HUES48 (cell line): ENCODE measurements around the gene VAMP1.
"Not testable (repeated sequence)": the region's sequence is repeated elsewhere in the genome, so short reads cannot be mapped to it uniquely, and the experiment has no call there.

Experiments
- H3K27ac ChIP-seq: one replicate; pipeline ENCODE4 v1.7.0; 2013; ENCODE audit warnings: low read depth, low read length, inconsistent platforms
- H3K27me3 ChIP-seq: 2 replicates; pipeline ENCODE4 v1.6.1; 2013; ENCODE audit warnings: mild to moderate bottlenecking, low read length; ENCODE audit not compliant: control insufficient read depth, insufficient read depth
- H3K36me3 ChIP-seq: 2 replicates; pipeline ENCODE4 v1.6.1; 2013; ENCODE audit warnings: low read length; ENCODE audit not compliant: control insufficient read depth, insufficient read depth
- H3K4me1 ChIP-seq: 2 replicates; pipeline ENCODE4 v1.6.1; 2013; ENCODE audit warnings: mild to moderate bottlenecking, low read length; ENCODE audit not compliant: control insufficient read depth, insufficient read depth
- H3K4me3 ChIP-seq: 2 replicates; pipeline ENCODE4 v1.5.1; 2013; ENCODE audit warnings: mild to moderate bottlenecking, low read depth, low read length
- H3K9ac ChIP-seq: 2 replicates; pipeline ENCODE4 v1.6.1; 2013; ENCODE audit warnings: mild to moderate bottlenecking, low read depth, low read length, moderate library complexity
- H3K9me3 ChIP-seq: 2 replicates; pipeline ENCODE4 v1.6.1; 2013; ENCODE audit warnings: low read length; ENCODE audit not compliant: control insufficient read depth, insufficient read depth

The VAMP1 gene

GRCh38 chr12:6470375-6471163 is at the start of gene VAMP1:
Gene VAMP1, minus strand, starts transcription at chr12:6470677. Its CDS starts 146 bp downstream, at chr12:6470531.
- Histone ChIP-seq H3K27me3 (no peaks in the 10 kb centered on the region), H3K4me3 (peak within 1 kb of the TSS; percentile 90), H3K9ac (peak within 1 kb of the TSS; percentile 71), H3K27ac (peak within 1 kb of the TSS; percentile 91), H3K4me1 (peaks cover 8% of the 10 kb centered on the region), H3K9me3 (no peaks in the 10 kb centered on the region), H3K36me3 (peaks cover 5% of the 10 kb centered on the region)

DNA sequence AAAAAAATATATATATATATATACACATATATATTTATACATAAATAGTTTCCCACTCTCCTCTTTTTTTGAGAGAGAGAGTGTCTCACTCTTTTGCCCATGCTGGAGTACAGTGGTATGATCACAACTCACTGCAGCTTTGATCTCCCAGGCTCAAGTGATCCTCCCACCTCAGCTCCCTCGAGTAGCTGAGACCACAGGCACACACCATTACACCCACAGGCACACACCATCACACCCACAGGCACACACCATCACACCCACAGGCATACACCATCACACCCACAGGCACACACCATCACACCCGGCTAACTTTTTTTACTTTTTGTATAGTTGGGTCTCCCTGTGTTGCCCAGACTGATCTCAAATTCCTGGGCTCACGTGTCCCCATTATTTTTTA is 49.7 kb upstream of the VAMP1 start:
- H3K4me1 ChIP-seq = no peaks in the 10 kb centered on the region

DNA sequence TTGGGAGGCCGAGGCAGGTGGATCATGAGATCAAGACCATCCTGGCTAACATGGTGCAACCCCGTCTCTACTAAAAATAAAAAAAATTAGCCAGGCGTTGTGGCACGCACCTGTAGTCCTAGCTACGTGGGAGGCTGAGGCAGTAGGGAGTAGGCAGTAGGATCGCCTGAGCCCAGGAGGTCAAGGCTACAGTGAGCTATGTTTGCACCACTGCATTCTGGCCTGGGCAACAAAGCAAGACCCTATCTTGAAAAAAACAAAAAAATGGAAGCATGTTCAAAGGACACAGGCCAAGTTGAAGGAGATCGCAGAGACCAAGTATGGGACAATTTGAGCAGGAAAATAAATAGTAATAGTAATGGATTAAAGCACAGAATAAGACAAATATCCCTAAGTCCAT is 37.6 kb upstream of the VAMP1 start:
- H3K9ac ChIP-seq = no peak overlapping the region
- peaks cover 69% of the 10 kb centered on the region for H3K36me3 ChIP-seq
- no peak overlapping the region for H3K4me3 ChIP-seq
- H3K4me1 ChIP-seq = peaks cover 8% of the 10 kb centered on the region; the same call in 1 of the 2 replicates
- H3K27ac ChIP-seq = no peak overlapping the region
- H3K9me3 ChIP-seq = no peaks in the 10 kb centered on the region
- H3K27me3 ChIP-seq = no peaks in the 10 kb centered on the region

More for the DNA sequence above, 49.7 kb upstream of the VAMP1 start:
- peaks cover 92% of the 10 kb centered on the region for H3K36me3 ChIP-seq
- no peaks in the 10 kb centered on the region for H3K27me3 ChIP-seq
- H3K27ac ChIP-seq = no peak overlapping the region
- no peaks in the 10 kb centered on the region for H3K9me3 ChIP-seq
- no peak overlapping the region for H3K4me3 ChIP-seq
- no peak overlapping the region for H3K9ac ChIP-seq

- no peaks in the 10 kb centered on the region for H3K9me3 ChIP-seq
- H3K9ac ChIP-seq = peak overlapping the region; percentile 49
- no peaks in the 10 kb centered on the region for H3K27me3 ChIP-seq
- H3K4me1 ChIP-seq = peaks cover 8% of the 10 kb centered on the region; the same call in 1 of the 2 replicates
- no peak overlapping the region for H3K4me3 ChIP-seq
- H3K27ac ChIP-seq = no peak overlapping the region
- peaks cover 65% of the 10 kb centered on the region for H3K36me3 ChIP-seq
These were observed 36.9 kb upstream of the VAMP1 start for GRCh38 chr12:6507102-6507998.

- Histone ChIP-seq H3K27ac (no peak overlapping the region), H3K4me3 (no peak overlapping the region), H3K36me3 (peaks cover 77% of the 10 kb centered on the region), H3K9me3 (no peaks in the 10 kb centered on the region), H3K27me3 (no peaks in the 10 kb centered on the region), H3K9ac (no peak overlapping the region), H3K4me1 (no peaks in the 10 kb centered on the region)
These were observed 30.0 kb upstream of the VAMP1 start for GRCh38 chr12:6500466-6500865.

- H3K4me1 ChIP-seq, H3K9ac ChIP-seq, H3K27me3 ChIP-seq, H3K4me3 ChIP-seq, H3K9me3 ChIP-seq, H3K27ac ChIP-seq: not testable (repeated sequence)
- H3K36me3 ChIP-seq = peaks cover 68% of the 10 kb centered on the region
These were observed 26.8 kb upstream of the VAMP1 start for GRCh38 chr12:6497291-6497690.

GRCh38 chr12:6494968-6495367 is 24.5 kb upstream of the VAMP1 start:
- H3K9me3 ChIP-seq = no peaks in the 10 kb centered on the region
- peaks cover 10% of the 10 kb centered on the region for H3K4me1 ChIP-seq
- H3K4me3 ChIP-seq = peak overlapping the region; percentile 84
- H3K27ac ChIP-seq = no peak overlapping the region
- no peak overlapping the region for H3K9ac ChIP-seq
- H3K27me3 ChIP-seq = no peaks in the 10 kb centered on the region
- peaks cover 60% of the 10 kb centered on the region for H3K36me3 ChIP-seq

GRCh38 chr12:6494258-6494743 is 23.8 kb upstream of the VAMP1 start:
- Histone ChIP-seq H3K36me3 (peaks cover 53% of the 10 kb centered on the region), H3K27me3 (no peaks in the 10 kb centered on the region), H3K4me1 (peaks cover 10% of the 10 kb centered on the region), H3K27ac (peak overlapping the region; percentile 98), H3K9ac (peak overlapping the region; percentile 45), H3K9me3 (no peaks in the 10 kb centered on the region), H3K4me3 (peak overlapping the region; percentile 84)

DNA sequence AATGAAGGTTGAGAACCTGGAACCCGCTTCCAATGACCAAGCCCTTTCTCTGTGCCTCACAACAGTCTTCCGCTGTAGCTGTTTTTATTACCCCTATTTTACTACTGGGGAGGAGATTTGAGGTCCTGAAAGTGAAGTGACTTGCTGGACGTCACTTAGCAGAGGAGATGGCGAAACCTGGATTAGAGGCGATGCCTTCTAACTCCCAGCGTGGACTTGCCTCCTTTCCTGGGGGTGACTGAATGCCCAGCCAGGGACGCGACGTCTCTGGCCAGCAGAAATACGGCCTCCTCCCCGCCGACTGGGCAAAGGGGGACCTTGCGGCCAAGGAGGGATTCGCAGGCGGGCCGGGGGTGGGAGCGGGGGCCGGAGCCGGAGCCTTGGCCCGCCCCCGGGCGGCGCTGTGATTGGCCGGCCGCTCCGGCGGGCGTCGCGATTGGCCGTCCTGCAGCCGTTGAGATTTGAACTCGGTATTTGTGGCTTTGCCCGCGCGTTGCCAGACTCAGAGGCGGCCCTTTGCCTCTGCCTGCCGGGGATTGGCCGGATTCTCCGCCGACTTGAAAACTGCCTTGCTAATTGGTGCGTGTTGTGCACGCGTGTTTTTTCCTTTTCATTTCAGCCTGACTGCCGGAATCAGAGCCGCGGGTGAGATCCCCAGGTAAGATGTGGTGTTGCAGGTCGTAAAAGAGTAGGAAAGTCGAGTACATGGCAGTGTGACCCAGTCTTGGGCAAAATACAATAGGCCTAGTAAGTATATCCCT is 23.2 kb upstream of the VAMP1 start, which contains the start of gene NCAPD2:
Gene NCAPD2, plus strand, starts transcription at position 606 of the 761 bp plus-strand sequence. CDS start 997 bp downstream, outside the sequence.
- Histone ChIP-seq H3K36me3 (peaks cover 47% of the 10 kb centered on the region), H3K4me3 (peak within 1 kb of the TSS; percentile 84), H3K27me3 (no peaks in the 10 kb centered on the region), H3K9ac (peak within 1 kb of the TSS; percentile 83), H3K27ac (peak within 1 kb of the TSS; percentile 98), H3K9me3 (no peaks in the 10 kb centered on the region), H3K4me1 (peaks cover 10% of the 10 kb centered on the region)

DNA sequence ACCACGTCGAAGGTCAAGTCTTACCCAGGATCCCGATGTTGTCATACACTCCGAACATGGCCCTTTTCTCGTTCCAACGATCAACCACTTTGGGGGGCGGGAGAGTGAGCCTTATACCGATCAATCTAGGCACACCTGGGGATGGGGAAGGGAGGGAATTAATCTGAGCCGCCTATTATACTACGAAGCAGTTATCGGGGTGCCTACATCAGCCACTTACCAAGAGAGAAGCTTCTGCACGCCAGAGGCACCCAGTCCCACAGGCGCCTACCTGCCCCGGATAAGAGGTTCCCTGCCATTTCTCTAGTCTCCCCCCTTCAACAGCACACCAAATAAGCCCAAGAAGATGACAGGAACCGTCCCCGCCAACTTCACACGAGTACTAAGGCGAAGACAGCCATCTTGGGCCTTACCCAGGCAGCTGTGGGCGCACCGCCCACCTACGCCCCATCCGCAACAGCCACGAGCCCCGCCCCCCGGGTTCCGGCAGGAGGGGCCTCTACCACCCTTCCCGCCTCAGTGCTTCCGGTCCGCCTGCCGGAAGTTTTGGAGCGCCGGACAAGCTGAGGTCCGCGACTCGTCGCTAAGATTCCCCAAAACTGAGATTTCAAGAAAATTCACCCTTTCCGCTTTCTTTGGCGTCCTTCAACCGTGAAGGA is 22.5 kb upstream of the VAMP1 start, which contains the start of gene MRPL51:
Gene MRPL51, minus strand, starts transcription at position 425 of the 659 bp plus-strand sequence. Its CDS starts 126 bp downstream, at position 299.
- no peaks in the 10 kb centered on the region for H3K9me3 ChIP-seq
- H3K27me3 ChIP-seq = no peaks in the 10 kb centered on the region
- H3K9ac ChIP-seq = peak within 1 kb of the TSS; percentile 83
- H3K4me3 ChIP-seq = peak within 1 kb of the TSS; percentile 84
- peak within 1 kb of the TSS; percentile 98 for H3K27ac ChIP-seq
- H3K4me1 ChIP-seq = peaks cover 10% of the 10 kb centered on the region
- peaks cover 40% of the 10 kb centered on the region for H3K36me3 ChIP-seq
